NCI-H2081 (cell line): ENCODE measurements around the gene YWHAG.
"Not testable (repeated sequence)": the region's sequence is repeated elsewhere in the genome, so short reads cannot be mapped to it uniquely, and the experiment has no call there.

ENCODE experiments used
- DNase-seq, 2 experiments: peaks; one replicate each; lab custom pipeline; 2025; lab: John Stamatoyannopoulos, UW

YWHAG gene

GRCh38 chr7:76318488-76319353, 40.1 kb downstream of the YWHAG start:
- DNase-seq = peak; percentile 62 to 78

DNA sequence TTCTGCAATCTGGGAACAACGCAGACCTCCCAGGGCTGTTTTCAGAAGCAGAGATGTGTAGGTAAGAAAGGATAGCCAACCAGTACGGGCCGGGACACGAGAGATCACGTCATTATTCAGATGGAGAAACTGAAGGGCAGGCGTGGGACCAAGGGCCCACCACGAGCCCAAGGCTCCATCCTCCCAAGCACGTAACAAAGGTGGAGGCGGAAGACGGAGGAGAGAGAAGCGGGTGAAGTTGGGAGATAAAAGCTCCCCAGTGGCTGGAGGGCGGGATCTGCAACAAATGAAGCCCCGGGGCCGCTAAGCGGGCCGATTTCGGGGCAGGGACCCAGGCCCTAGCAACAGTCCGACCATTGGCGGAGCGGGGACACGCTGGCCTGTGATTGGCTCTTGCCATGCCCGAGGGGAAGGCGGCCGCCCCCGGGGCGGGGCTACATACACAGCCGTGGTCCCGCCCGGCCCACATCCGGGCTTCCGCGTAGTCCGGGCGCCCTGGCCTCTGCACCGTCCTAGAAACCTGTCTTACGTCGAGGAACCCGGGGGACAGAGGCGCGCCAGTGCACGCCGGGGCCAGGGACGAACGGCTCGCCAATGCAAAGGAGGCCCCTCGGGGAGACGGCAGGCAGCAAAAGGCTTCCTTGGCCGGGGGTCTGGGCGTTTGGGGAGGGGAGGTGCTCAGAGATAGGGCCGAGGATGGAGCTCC, 40.9 kb downstream of the YWHAG start:
- DNase-seq = peak; percentile 99

DNA sequence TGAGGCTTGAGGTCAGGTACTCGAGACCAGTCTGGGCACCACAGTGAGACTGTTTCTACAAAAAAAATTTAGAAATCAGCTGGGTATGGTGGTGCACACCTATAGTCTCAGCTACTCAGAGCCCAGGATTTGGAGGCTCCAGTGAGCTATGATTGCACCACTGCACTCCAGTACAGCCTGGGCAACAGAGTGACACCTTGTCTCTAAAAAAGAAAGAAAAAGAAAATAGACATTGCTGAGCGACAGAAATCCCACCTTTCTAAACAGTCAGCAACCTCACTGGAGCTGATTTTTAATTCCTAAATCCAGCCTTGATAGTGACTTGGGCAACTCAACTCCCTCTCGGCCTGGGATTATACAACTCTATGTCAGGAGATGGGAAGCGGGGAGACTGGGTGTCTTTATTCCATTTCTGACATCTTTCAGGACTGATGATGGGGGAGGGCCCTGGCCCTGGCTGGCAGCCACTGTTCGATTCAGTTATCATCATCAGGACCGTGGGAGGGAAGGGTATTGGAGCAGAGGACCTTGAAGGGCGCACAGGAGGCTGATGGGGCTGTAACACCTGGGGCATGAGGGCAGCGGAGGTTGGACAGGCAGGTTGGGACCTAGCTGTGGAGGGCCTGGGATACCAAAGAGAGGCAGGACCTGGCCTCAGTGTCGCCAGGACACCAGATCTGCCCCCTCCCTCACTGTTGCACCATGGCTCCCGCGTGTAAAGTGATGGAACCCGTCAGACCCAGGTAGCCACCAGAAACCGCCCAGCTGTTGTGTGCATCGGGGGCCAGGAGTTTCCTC, 41.6 kb downstream of the YWHAG start:
- no peak for DNase-seq

- DNase-seq = no peak
Observed at GRCh38 chr7:76315364-76315763, 43.4 kb downstream of the YWHAG start.

DNA sequence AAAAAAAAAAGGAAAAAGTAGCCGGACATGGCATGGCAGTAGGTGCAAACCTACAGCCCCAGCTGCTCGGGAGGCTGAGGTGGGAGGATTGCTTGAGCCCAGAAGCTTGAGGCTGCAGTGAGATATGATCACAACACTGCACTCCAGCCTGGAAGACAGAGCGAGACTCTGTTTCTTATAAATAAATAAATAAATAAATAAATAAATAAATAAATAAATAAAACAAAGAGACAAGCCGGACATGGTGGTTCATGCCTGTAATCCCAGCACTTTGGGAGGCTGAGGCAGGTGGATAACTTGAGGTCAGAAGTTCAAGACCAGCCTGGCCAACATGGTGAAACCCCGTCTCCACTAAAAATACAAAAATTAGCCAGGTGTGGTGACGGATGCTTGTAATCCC, 44.1 kb downstream of the YWHAG start:
- DNase-seq = not testable (repeated sequence)

- DNase-seq = peak; percentile 93 to 95
Observed at GRCh38 chr7:76314042-76314721, 44.6 kb downstream of the YWHAG start.

- not testable (repeated sequence) for DNase-seq
Observed at GRCh38 chr7:76311838-76312237, 47.0 kb downstream of the YWHAG start.

- DNase-seq = peak; percentile 78 to 85
Observed at GRCh38 chr7:76310102-76310957, 48.5 kb downstream of the YWHAG start.

DNA sequence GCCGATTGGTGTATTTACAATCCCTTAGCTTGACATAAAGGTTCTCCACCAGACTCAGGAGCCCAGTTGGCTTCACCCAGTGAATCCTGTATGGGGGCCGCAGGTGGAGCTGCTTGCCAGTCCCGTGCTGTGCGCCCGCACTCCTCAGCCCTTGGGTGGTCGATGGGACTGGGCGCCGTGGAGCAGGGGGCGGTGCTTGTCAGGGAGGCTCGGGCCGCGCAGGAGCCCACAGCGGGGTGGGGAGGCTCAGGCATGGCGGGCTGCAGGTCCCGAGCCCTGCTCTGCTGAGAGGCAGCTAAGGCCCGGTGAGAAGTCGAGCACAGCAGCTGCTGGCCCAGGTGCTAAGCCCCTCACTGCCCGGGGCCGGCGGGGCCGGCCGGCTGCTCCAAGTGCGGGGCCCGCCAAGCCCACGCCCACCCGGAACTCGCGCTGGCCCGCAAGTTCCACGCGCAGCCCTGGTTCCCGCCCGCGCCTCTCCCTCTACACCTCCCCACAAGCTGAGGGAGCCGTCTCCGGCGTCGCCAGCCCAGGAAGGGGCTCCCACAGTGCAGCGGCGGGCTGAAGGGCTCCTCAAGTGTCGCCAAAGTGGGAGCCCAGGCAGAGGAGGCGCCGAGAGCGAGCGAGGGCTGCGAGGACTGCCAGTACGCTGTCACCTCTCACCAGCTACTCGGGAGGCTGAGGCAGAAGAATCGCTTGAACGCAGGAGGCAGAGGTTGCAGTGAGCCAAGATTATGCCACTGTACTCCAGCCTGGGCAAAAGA, 49.3 kb downstream of the YWHAG start:
- not testable (repeated sequence) for DNase-seq

DNA sequence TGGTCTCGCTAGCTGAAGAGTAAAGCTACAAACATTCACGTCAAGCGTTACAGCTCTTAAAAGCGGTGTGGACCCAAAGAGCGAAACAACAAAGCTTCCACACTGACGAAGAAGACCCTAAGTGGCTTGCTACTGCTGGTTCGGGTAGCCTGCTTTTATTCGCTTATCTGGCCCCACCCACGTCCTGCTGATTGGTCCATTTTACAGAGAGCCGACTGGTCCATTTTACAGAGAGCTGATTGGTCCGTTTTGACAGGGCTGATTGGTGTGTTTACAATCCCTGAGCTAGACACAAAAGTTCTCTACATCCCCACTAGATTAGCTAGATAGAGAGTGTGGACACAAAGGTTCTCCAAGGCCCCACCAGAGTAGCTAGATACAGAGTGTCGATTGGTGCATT, 49.9 kb downstream of the YWHAG start:
- not testable (repeated sequence) for DNase-seq

- peak; percentile 39 to 73 for DNase-seq
Observed at GRCh38 chr7:76304888-76305375, 53.9 kb downstream of the YWHAG start.

GRCh38 chr7:76303202-76304147, 55.3 kb downstream of the YWHAG start:
- peak; percentile 52 to 58 for DNase-seq

- peak; percentile 85 to 87 for DNase-seq
Observed at GRCh38 chr7:76302347-76303201, 56.2 kb downstream of the YWHAG start, which contains the start of gene HSPB1. HSPB1 (plus strand) TSS chr7:76302673; CDS start chr7:76302713, 40 bp downstream.

DNA sequence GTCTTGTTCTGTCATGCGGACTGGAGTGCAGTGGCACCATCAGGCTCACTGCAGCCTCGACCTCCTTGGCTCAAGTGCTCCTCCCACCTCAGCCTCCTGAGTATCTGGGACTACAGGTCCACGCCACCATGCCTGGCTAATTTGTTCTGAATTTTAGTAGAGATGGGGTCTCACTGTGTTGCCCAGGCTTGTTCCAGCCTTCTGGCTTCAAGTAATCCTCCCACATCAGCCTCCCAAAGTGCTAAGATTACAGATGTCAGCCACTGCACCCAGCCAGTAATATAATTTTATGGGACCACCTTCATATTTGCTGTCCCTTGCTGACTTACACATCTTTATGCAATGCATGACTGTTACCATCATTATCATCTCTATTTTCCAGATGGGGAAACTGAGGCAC, 57.8 kb downstream of the YWHAG start:
- no peak for DNase-seq

- peak in 1 of 2 experiments; percentile 68 for DNase-seq
Observed at GRCh38 chr7:76300166-76300731, 58.5 kb downstream of the YWHAG start.

DNA sequence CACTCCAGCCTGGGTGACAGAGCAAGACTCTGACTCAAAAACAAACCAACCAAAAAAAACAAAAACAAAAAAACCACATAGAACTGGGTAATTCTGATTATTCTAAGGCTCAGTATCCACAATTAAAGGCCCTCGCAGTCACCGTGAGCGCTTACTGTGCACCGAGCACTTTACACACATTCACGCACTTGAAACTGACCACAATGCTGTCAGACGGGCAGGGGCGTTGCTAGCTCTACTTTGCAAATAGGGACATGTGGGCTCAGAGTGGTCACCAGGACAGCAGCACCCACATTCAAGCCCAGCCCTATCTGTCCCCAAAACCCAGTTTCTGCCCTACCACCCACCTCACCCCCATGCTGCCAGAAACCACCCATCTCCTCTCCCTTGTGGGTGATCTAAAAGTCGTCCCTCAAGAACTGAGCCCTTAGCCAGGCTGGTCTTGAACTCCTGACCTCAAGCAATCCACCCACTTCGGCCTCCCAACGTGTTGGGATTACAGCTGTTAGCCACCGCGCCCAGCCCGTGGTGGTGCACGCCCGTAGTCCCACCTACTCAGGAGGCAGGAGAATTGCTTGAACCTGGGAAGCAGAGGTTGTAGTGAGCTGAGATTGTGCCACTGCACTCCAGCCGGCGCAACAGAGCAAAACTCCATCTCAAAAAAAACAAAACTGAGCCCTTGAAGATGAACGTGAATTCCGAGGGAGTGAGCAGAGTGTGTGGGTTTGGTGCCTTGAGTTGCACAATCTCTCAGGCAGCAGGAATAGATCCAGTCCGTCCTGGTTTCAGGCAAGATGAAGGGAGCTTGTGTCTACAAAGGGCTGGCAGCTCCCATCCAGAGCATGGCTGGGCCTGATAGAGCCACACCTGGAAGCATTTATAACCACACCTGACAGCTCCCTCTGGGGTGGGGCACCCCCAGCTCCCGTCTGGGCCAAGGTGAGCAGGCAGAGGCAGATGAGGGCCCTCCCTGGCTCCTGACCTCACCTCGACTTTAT, 61.7 kb downstream of the YWHAG start:
- DNase-seq = no peak
